ENCODE results near the gene FKBP5. TPM values are rescaled to one million over a fixed set of nuclear protein-coding genes. Genes with fewer than 3 reads are reported as not detected.

FKBP5 gene
- total RNA-seq, 1 donor from 2014 or later: 108 TPM

DNA sequence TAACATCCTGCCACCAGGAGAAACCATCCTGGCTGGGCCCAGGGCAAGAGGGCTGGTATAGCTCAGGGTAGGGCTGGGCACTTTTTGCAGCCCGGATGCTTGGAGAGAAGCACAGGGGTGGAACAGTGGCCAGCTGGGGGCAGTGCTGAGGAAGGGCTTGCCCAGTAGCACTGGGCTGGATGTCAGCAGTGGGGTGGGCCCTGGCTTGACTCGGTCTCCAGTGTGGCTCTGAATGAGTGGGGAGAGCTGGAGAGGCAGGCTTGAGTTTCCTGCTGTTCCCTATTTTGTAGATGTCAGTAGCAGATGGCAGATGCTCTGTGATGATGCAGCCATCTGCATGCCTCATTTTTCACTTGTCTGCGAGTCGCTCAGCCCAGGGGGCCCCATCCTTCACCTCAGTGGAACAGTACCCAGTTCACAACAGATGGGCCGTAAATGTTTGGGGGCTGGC, 119.7 kb downstream of the FKBP5 start:
- Mint-ChIP-seq H3K27me3 (ENCODE audit: unreplicated experiment) (peaks cover 25% of the 10 kb centered on the region), H3K36me3 (ENCODE audit: unreplicated experiment) (peaks cover 14% of the 10 kb centered on the region), H3K4me3 (ENCODE audit: unreplicated experiment) (no peak overlapping the region), H3K4me1 (ENCODE audit: unreplicated experiment) (no peaks in the 10 kb centered on the region), H3K27ac (ENCODE audit: unreplicated experiment) (no peak overlapping the region), H3K9me3 (ENCODE audit: unreplicated experiment) (no peaks in the 10 kb centered on the region)
- DNase-seq (ENCODE audit: extremely low spot score, unreplicated experiment): no peak
- TF ChIP-seq, protein P1, sequence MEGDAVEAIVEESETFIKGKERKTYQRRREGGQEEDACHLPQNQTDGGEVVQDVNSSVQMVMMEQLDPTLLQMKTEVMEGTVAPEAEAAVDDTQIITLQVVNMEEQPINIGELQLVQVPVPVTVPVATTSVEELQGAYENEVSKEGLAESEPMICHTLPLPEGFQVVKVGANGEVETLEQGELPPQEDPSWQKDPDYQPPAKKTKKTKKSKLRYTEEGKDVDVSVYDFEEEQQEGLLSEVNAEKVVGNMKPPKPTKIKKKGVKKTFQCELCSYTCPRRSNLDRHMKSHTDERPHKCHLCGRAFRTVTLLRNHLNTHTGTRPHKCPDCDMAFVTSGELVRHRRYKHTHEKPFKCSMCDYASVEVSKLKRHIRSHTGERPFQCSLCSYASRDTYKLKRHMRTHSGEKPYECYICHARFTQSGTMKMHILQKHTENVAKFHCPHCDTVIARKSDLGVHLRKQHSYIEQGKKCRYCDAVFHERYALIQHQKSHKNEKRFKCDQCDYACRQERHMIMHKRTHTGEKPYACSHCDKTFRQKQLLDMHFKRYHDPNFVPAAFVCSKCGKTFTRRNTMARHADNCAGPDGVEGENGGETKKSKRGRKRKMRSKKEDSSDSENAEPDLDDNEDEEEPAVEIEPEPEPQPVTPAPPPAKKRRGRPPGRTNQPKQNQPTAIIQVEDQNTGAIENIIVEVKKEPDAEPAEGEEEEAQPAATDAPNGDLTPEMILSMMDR (IDR thresholded peaks at IDR 0.05): peak; percentile 48

DNA sequence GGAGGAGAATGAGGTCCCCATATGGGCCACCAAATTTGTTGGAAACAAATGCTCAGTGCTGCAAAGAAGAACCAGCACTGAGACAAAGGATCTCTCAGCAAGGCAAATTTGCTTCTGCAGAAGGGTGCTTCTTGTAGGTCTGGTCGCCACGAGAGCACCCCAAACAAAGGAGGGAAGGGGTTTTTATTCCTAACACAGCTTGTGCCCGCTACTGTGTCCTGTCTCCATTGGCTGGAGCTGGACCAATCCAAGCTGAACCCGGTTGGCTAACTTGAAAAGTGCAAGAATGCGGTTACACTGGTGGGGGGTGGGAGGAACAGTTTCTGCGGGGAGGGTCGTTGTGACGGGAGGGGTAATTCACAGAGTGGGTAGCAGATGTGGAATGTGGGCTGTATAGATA, 121.9 kb downstream of the FKBP5 start:
- no peaks in the 10 kb centered on the region for H3K4me1 Mint-ChIP-seq (ENCODE audit: unreplicated experiment)
- H3K27ac Mint-ChIP-seq (ENCODE audit: unreplicated experiment): no peak overlapping the region
- H3K36me3 Mint-ChIP-seq (ENCODE audit: unreplicated experiment): peaks cover 7% of the 10 kb centered on the region
- TF ChIP-seq, protein P1 (IDR thresholded peaks at IDR 0.05): no peak
- no peaks in the 10 kb centered on the region for H3K9me3 Mint-ChIP-seq (ENCODE audit: unreplicated experiment)
- H3K27me3 Mint-ChIP-seq (ENCODE audit: unreplicated experiment): peaks cover 30% of the 10 kb centered on the region
- no peak overlapping the region for H3K4me3 Mint-ChIP-seq (ENCODE audit: unreplicated experiment)
- no peak for DNase-seq (ENCODE audit: extremely low spot score, unreplicated experiment)

DNA sequence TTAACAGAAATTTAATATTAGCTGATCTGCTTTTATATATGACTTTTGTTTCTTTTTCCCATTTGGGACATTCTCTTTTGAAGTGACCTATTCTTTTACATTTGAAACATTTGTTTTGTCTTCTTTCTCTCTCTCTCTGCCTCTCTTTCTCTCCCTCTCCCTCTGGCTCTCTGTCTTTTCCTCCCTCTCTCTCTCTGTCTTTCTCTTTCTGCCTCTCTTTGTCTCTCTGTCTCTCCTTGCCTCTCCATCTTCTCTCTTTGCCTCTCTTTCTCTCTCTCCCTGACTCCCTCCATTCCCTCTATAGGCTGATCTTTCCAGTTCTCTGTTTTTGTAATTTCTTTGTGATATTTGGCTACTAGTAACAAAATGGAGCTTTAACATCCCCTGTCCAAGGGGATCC, 124.0 kb downstream of the FKBP5 start:
- TF ChIP-seq, protein P1 (IDR thresholded peaks at IDR 0.05): no peak
- Mint-ChIP-seq H3K27ac (ENCODE audit: unreplicated experiment) (no peak overlapping the region), H3K36me3 (ENCODE audit: unreplicated experiment) (peaks cover 1% of the 10 kb centered on the region), H3K27me3 (ENCODE audit: unreplicated experiment) (peaks cover 30% of the 10 kb centered on the region), H3K4me3 (ENCODE audit: unreplicated experiment) (no peak overlapping the region), H3K4me1 (ENCODE audit: unreplicated experiment) (no peaks in the 10 kb centered on the region), H3K9me3 (ENCODE audit: unreplicated experiment) (no peaks in the 10 kb centered on the region)
- DNase-seq (ENCODE audit: extremely low spot score, unreplicated experiment): no peak

DNA sequence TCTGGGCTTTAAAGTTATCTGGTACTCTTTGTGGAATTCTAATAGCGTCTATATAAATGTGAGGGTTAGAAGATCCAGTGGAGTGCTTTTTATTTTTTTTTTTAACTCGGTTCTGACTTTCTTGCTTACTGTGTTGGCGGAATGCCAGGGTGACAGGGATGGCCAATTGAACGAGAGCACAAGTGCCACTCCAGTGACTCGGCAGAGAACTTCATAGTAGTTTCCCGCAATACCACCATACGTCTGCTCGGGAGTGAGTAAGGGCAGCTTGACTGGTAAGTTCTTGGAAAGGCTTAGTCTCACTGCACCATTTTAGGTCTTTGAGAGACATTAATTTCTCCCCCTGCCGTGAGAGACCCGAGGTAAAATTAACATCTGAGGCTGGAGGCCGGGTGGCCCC, 126.7 kb downstream of the FKBP5 start:
- H3K4me1 Mint-ChIP-seq (ENCODE audit: unreplicated experiment): no peaks in the 10 kb centered on the region
- TF ChIP-seq, protein P1 (IDR thresholded peaks at IDR 0.05): no peak
- no peak for DNase-seq (ENCODE audit: extremely low spot score, unreplicated experiment)
- H3K27me3 Mint-ChIP-seq (ENCODE audit: unreplicated experiment): peaks cover 29% of the 10 kb centered on the region
- H3K9me3 Mint-ChIP-seq (ENCODE audit: unreplicated experiment): no peaks in the 10 kb centered on the region
- no peak overlapping the region for H3K4me3 Mint-ChIP-seq (ENCODE audit: unreplicated experiment)
- no peaks in the 10 kb centered on the region for H3K36me3 Mint-ChIP-seq (ENCODE audit: unreplicated experiment)
- no peak overlapping the region for H3K27ac Mint-ChIP-seq (ENCODE audit: unreplicated experiment)

DNA sequence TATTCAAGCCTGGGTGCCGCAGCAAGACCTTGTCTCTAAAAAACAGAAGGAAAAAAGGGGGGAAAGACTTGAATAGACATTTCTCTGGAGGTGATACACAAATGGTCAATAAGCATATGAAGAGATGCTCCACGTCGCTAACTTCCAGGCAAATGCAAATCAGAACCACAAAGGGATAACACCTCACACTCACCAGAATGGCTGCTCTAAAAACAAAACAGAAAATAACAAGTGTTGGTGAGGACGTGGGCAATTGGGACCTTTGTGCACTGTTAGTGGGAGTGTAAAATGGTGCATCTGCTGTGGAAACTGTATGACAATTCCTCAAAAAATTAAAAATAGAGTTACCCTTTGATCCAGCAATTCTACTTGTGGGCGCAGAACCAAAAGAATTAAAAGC, 127.6 kb downstream of the FKBP5 start:
- no peak for DNase-seq (ENCODE audit: extremely low spot score, unreplicated experiment)
- H3K9me3 Mint-ChIP-seq (ENCODE audit: unreplicated experiment): no peaks in the 10 kb centered on the region
- no peak overlapping the region for H3K27ac Mint-ChIP-seq (ENCODE audit: unreplicated experiment)
- no peaks in the 10 kb centered on the region for H3K36me3 Mint-ChIP-seq (ENCODE audit: unreplicated experiment)
- TF ChIP-seq, protein P1 (IDR thresholded peaks at IDR 0.05): no peak
- peaks cover 21% of the 10 kb centered on the region for H3K27me3 Mint-ChIP-seq (ENCODE audit: unreplicated experiment)
- no peaks in the 10 kb centered on the region for H3K4me1 Mint-ChIP-seq (ENCODE audit: unreplicated experiment)
- no peak overlapping the region for H3K4me3 Mint-ChIP-seq (ENCODE audit: unreplicated experiment)
